Measurements from ENCODE around the gene ARHGEF28. TPM values are rescaled to one million over a fixed set of nuclear protein-coding genes. Genes with fewer than 3 reads are reported as not detected.

The ARHGEF28 gene
- total RNA-seq, 1 experiment from 2014 or later: 0.57 TPM

DNA sequence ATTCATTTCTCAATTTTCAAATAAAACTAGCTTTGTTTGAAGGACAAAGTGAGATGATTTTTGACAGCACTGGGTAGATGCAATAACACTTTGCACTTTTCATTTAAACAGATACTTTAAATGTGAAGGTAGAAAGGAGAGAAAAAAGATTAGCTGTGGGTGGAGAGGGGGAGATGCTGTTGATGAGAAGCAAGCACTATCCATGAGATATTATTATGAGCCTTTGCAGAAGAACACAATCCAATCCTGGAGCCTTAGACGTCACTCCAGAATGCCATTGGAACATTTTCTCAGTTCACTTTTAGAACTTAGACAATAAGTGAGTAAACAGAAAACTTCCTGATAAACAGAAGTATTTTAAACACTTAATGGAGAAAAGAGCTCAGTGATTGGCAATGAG, 351.1 kb downstream of the ARHGEF28 start:
- no peak overlapping the region for H3T11ph ChIP-seq (ENCODE audit: low read length)
- no peak overlapping the region for H3K4me2 ChIP-seq (ENCODE audit: insufficient read depth, insufficient read length, low read length)
- no peaks in the 10 kb centered on the region for H3K9me3 ChIP-seq (ENCODE audit: control insufficient read depth, low read depth, low read length)
- DNase-seq: no peak
- no peak overlapping the region for H2BK12ac ChIP-seq (ENCODE audit: insufficient read length, low read depth, low read length)
- no peak overlapping the region for H3K56ac ChIP-seq (ENCODE audit: insufficient read length, low read depth, low read length)
- no peak overlapping the region for H3K9ac ChIP-seq (ENCODE audit: extremely low read depth, insufficient read length, low read length)
- H2AFZ ChIP-seq (ENCODE audit: low read length): no peak overlapping the region
- no peaks in the 10 kb centered on the region for H3K79me2 ChIP-seq (ENCODE audit: insufficient read depth, low read length)
- no peak overlapping the region for H3K27ac ChIP-seq (ENCODE audit: insufficient read length, low read depth, low read length)
- H2BK5ac ChIP-seq (ENCODE audit: insufficient read length, low read length): no peak overlapping the region
- no CpG with 5 or more reads among the region's 1 CpG for WGBS (ENCODE audit: extremely low coverage, insufficient read length, low lambda C conversion rate)
- H2AK5ac ChIP-seq (ENCODE audit: insufficient read length, low read length): no peak overlapping the region
- no peaks in the 10 kb centered on the region for H3K4me1 ChIP-seq (ENCODE audit: insufficient read depth, low read length)
- H3K27ac Mint-ChIP-seq: no peak overlapping the region
- no peaks in the 10 kb centered on the region for H3K9me3 Mint-ChIP-seq
- no peak overlapping the region for H3K4ac ChIP-seq (ENCODE audit: low read depth, low read length)
- H3K27me3 Mint-ChIP-seq (ENCODE audit: low read depth): no peaks in the 10 kb centered on the region
- H3K23me2 ChIP-seq (ENCODE audit: insufficient read length, low read depth, low read length, poor library complexity, severe bottlenecking): no peaks in the 10 kb centered on the region
- TF ChIP-seq, protein P1, sequence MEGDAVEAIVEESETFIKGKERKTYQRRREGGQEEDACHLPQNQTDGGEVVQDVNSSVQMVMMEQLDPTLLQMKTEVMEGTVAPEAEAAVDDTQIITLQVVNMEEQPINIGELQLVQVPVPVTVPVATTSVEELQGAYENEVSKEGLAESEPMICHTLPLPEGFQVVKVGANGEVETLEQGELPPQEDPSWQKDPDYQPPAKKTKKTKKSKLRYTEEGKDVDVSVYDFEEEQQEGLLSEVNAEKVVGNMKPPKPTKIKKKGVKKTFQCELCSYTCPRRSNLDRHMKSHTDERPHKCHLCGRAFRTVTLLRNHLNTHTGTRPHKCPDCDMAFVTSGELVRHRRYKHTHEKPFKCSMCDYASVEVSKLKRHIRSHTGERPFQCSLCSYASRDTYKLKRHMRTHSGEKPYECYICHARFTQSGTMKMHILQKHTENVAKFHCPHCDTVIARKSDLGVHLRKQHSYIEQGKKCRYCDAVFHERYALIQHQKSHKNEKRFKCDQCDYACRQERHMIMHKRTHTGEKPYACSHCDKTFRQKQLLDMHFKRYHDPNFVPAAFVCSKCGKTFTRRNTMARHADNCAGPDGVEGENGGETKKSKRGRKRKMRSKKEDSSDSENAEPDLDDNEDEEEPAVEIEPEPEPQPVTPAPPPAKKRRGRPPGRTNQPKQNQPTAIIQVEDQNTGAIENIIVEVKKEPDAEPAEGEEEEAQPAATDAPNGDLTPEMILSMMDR (conservative IDR thresholded peaks at IDR 0.05): no peak
- H4K8ac ChIP-seq (replicated peaks; ENCODE audit: insufficient read length, low read depth, low read length): no peak overlapping the region
- no peak overlapping the region for H3K23ac ChIP-seq (ENCODE audit: insufficient read length, low read depth, low read length)
- H4K5ac ChIP-seq (ENCODE audit: insufficient read length, low read depth, low read length): no peak overlapping the region
- H2BK120ac ChIP-seq (ENCODE audit: low read depth, low read length, poor library complexity, severe bottlenecking): no peak overlapping the region
- H4K91ac ChIP-seq (ENCODE audit: insufficient read length, low read depth, low read length): no peak overlapping the region
- no peaks in the 10 kb centered on the region for H3K79me1 ChIP-seq (ENCODE audit: insufficient read depth, low read depth, low read length, poor library complexity, severe bottlenecking)
- H3K18ac ChIP-seq (ENCODE audit: insufficient read length, low read depth, low read length): no peak overlapping the region
- H3K36me3 Mint-ChIP-seq (ENCODE audit: insufficient read depth in 1 of 3, low read depth in 3 of 3): no peaks in the 10 kb centered on the region; a peak in 1 of 7 replicates
- no peak overlapping the region for H2BK20ac ChIP-seq (ENCODE audit: low read depth, low read length, poor library complexity, severe bottlenecking)
- H2BK15ac ChIP-seq (ENCODE audit: low read depth, low read length): no peak overlapping the region
- H3K27me3 ChIP-seq (ENCODE audit: insufficient read depth, low read length): no peaks in the 10 kb centered on the region
- H3K4me3 Mint-ChIP-seq: no peak overlapping the region
- no peaks in the 10 kb centered on the region for H4K20me1 ChIP-seq (ENCODE audit: control insufficient read depth, insufficient read depth, insufficient read length)
- H3K14ac ChIP-seq (ENCODE audit: insufficient read depth, low read length): no peak overlapping the region
- H3K4me1 Mint-ChIP-seq: no peaks in the 10 kb centered on the region
